Islet precursor cell (in vitro differentiated cells): ENCODE results near the gene PTCH2.

ENCODE experiments used
- DNase-seq: peaks from one replicate; pipeline ENCODE4 v3.0.0-alpha.2; 2018

The PTCH2 gene, protein sequence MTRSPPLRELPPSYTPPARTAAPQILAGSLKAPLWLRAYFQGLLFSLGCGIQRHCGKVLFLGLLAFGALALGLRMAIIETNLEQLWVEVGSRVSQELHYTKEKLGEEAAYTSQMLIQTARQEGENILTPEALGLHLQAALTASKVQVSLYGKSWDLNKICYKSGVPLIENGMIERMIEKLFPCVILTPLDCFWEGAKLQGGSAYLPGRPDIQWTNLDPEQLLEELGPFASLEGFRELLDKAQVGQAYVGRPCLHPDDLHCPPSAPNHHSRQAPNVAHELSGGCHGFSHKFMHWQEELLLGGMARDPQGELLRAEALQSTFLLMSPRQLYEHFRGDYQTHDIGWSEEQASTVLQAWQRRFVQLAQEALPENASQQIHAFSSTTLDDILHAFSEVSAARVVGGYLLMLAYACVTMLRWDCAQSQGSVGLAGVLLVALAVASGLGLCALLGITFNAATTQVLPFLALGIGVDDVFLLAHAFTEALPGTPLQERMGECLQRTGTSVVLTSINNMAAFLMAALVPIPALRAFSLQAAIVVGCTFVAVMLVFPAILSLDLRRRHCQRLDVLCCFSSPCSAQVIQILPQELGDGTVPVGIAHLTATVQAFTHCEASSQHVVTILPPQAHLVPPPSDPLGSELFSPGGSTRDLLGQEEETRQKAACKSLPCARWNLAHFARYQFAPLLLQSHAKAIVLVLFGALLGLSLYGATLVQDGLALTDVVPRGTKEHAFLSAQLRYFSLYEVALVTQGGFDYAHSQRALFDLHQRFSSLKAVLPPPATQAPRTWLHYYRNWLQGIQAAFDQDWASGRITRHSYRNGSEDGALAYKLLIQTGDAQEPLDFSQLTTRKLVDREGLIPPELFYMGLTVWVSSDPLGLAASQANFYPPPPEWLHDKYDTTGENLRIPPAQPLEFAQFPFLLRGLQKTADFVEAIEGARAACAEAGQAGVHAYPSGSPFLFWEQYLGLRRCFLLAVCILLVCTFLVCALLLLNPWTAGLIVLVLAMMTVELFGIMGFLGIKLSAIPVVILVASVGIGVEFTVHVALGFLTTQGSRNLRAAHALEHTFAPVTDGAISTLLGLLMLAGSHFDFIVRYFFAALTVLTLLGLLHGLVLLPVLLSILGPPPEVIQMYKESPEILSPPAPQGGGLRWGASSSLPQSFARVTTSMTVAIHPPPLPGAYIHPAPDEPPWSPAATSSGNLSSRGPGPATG

GRCh38 chr1:44842862-44843655 is at the start of gene PTCH2:
TSS of gene PTCH2 (minus strand) at chr1:44843253. CDS start at chr1:44842932, 321 bp downstream.
- peak; percentile 95 for DNase-seq

DNA sequence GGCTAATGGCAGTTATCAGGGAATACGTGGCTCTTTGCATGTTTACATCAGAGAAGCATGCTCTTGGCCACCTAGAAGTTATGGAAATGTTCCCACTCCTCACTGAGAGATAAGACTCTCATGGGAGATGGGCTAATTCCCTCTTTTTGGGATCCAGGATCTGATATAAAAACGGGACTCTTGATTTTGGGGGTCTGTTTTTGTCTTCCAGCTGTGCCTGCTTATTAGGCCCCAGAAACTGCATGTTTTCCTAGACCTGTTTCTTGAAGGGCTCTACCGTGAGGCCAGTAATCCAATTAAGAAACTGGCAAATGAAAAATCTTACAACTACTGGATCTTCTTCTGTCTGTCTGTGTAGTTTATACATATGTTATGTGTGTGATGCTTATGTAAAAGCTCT is 47.0 kb upstream of the PTCH2 start:
- no peak for DNase-seq

GRCh38 chr1:44885406-44885805 is 42.4 kb upstream of the PTCH2 start:
- DNase-seq: no peak

GRCh38 chr1:44884746-44885145 is 41.7 kb upstream of the PTCH2 start:
- DNase-seq: no peak

DNA sequence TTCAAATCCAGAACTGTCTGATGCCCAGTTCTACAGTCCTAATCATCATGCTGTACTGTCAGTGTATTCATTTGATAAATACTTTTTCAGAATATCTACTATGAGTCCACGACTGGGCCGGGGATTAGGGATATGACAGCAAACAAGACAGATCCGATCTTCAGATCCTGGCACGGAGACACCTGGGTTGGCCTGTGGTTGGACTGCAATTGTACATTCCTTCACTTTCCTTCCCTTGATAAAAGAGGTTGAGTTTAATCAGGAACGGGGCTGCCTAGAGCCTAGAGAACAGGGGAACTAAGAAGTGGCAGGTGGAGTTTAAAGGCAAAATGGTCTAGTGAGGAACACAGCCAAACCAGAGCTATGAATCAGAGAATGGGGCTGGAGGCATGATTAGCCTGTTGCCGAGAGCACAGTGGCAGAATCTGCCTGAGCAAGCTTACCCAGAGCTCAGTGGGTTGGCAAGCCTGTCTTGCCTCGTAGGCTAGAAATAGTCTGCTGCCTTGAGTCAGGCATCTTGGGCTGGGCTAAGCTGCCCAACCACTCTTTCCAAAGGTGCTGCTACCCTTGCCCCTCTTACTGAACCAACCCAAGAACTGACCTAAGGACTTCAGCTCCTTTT is 38.1 kb upstream of the PTCH2 start:
- no peak for DNase-seq

DNA sequence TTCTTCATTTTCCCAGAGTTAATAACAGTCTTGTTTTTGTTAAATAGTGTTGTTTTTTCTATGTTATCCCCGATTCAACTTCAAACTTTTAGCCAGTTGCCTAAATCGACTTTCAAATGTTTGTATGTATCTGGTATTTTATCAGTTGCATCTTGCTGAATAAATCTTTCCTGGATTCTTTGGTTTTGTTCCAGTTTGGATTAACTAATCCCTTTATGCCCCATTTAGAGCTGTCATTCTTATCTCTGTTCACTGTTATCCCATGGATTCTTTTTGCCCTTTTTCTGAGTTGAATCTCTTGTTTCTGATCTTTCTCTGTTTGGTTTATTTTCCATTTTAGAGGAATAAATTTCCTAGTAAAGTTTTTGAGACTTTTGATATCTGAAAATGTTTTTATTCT is 31.1 kb upstream of the PTCH2 start:
- no peak for DNase-seq

DNA sequence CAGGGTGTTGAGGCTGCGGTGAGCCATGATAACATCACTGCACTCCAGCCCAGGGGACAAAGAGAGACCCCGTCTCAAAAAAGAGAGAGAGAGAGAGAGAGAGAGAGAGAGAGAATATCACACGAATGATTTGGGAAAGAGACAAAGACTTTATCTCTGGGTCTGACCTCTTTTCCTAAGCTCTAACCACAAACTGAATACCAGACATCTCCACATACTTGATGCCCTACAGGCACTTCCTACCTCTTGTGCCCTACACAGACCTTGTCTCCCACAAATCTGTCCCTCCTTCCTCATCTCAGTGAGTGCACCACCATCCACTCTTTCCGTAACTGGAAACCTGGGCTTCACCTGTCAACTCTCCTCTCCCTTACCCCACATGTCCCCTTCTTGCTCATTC is 27.0 kb upstream of the PTCH2 start:
- DNase-seq: no peak

GRCh38 chr1:44867801-44868200 is 24.7 kb upstream of the PTCH2 start:
- DNase-seq: no peak

- no peak for DNase-seq
These were observed 19.9 kb upstream of the PTCH2 start for GRCh38 chr1:44862829-44863401.

DNA sequence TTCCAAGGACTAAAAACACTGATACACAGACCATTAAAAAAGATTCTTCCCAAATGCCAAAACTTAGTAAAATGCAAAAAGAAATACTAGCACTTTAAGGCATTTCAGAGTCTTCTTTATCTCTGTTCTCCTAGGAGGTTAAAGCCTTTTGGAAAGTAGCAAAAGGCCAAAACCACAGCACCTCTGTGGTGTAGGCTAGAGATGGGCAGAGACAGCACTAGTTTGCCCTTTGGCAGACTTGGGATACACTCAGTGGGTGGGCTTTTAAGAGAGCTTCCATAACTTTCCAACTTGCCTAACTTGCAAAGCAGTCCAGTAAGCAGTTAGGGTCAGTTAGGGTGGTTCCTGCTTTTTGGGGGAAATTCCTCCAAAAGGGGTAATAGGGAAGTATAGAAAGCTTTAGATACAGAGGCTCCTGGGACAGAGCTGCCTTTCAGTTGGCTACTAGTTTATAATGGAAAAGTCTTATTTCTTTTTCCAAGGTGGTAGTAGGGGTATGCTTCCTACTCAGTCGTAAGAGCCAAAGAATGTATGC is 17.9 kb upstream of the PTCH2 start:
- DNase-seq: no peak

DNA sequence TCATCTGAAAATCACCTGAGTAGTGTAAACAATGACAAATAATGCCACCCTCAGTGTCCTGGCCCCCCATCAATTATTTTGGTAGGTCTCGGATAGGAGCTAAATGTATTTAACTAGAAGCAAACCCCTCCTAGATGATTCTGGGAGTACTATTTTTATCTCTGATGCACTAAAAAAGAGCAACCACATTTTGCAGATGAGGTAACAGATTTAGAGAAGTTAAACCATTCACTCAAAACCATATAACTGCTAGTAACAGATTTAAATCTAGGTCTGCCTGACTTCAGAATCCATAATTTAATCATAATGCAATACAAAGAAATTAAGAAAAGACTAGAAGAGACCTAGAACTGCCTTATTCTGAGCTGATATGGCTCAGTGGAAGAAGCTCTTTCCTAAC is 17.3 kb upstream of the PTCH2 start:
- no peak for DNase-seq

DNA sequence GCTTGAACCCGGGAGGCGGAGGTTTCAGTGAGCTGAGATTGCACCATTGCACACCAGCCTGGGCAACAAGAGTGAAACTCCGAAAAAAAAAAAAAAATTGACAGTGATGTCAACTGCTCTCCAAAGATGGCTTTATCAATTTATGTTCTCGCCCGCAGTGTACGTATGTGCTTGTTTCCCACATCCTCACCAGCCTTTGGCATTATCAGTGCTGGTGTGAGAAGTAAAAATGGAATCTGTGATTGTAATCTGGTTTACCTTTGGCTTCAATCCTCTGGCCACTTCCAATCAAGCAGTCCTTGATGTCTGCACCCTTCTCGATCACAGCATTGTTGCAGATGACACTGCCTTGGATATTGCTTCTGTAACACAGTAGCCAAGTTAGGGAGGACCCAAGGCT is 14.4 kb upstream of the PTCH2 start:
- DNase-seq: no peak

DNA sequence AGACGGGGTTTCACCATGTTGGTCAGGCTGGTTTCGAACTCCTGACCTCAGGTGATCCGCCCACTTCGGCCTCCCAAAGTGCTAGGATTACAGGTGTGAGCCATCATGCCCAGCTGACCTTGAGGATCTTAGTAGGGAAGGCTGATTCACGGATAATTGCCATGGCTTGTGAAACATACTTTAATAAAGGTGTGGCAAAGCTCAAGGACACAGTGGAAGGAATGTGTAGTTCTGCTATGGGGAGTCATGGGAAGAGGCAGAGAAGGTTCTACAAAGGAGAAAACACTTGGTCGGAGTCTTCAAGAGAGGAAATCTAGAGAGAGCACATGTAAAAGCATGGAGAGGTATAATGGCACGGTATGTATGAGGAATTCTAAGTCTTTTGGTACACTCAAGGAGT is 12.7 kb upstream of the PTCH2 start:
- no peak for DNase-seq

DNA sequence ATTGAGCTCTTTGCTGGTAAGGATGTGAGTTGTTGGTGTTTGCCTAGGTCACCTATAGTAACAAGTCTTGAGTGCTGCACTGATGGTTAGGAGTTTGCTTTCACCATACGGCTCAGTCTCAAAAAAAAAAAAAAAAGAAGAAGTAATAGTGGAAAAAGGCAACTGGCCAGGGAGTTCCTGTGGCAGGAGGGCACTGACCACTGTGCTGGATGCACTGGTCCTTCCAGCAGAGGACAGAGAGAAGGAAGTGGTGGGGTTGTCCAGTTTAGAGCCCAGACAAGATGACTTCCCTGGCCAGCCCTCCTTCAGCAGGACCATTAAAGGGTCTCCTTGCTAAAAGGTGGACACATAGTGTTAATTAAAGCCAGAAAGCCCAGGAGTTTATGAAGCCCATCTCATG is 11.9 kb upstream of the PTCH2 start:
- no peak for DNase-seq

DNA sequence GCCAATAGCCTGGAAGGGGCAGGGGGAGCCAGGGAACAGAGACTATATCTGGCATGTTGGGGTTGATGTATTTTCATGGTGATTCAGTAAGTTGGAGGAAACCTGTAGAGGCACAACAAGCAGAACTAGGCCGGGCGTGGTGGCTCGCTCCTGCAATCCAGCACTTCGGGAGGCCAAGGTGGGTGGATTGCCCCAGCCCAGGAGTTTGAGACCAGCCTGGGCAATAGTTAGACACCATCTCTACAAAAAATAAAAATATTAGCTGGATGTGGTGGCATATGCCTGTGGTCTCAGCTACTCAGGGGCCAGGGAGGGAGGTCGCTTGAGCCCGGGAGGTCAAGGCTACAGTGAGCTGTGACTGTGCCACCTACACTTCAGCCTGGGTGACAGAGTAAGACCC is 10.1 kb upstream of the PTCH2 start:
- no peak for DNase-seq

DNA sequence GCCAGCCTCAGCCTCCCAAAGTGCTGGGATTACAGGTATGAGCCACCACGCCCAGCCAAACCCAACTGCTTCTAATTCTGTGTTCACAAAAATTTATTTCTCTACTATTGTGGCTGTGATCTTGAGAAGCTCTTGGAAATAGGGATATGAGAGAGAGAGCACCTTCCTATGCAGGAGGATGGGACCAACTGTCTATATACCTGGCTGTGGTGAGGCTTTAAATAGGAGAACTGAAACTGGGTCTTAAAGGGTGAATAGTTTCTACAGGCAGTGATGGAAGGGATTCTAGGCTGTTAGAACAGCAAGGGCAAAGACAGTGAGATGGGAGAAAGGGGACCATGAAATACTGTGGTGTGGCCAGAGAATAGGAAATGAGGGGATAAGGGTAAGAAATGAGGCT is 8.3 kb upstream of the PTCH2 start:
- DNase-seq: no peak

DNA sequence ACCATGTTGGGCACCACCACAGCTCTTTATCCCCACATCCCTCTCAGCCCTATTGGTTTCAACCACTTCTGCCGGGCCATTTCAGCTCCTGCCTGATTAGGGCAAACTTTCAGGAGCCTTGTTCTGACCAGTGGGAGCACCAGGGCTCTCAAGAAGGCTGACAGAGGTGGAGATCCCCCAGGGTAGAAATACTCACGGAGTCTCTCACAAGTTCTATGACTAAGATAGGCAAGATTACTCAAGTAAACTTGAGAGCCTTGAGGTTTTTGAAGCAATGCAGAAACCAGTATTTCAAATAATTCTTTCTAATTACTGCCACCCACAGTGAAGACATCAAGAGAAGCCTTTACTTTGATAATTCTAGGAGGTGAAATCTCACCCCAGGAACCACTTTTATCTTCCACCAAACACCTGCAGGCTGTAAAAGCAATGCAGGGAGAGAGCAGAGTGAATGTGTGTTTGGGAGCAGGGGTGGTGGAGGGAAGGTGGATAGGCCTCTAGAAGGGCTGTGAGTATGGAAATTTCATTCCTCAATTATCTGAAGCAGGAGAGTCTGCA is 6.6 kb upstream of the PTCH2 start:
- DNase-seq: no peak

GRCh38 chr1:44848456-44849181 is 5.6 kb upstream of the PTCH2 start:
- no peak for DNase-seq

DNA sequence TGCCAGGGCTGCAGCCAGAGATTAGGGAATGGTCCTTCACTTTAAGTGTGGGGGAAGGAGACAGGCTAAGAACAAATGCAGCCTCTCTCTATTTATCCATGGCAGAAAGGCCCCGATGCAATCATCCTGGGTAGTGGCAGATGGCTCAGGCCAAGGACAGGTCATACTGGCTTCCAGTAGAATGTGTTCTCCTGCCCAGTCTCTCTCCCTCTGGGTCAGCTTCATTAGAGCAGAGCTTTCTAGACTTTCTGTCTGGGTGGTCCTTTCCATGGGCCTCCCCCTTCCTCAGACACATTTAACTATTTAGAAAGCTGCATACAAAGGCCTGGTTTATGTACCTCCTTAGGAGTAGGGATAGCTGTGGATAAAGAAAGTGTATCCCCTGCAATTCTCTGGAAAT is 4.8 kb upstream of the PTCH2 start:
- no peak for DNase-seq

GRCh38 chr1:44846985-44847384 is 3.9 kb upstream of the PTCH2 start:
- DNase-seq: no peak

DNA sequence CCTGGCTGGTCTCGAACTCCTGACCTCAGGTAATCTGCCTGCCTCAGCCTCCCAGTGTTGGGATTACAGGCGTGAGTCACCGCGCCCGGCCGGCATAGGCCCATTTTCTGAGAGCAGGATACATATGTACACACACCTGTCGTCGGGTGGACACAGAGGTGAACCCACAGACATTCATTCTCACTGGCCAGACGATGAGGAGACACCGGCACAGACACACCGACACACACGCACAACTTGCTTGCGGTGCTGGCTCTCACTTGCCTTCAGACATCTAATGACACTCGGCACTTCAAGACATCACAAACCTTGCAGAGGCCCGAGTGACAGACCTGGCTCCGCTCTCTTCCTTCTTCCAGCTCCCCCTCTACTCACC is 579 bp downstream of the PTCH2 start:
- DNase-seq: no peak
